ENCODE results near the gene THSD1.
"Not testable (repeated sequence)": the region's sequence is repeated elsewhere in the genome, so short reads cannot be mapped to it uniquely, and the experiment has no call there.

The THSD1 gene

DNA sequence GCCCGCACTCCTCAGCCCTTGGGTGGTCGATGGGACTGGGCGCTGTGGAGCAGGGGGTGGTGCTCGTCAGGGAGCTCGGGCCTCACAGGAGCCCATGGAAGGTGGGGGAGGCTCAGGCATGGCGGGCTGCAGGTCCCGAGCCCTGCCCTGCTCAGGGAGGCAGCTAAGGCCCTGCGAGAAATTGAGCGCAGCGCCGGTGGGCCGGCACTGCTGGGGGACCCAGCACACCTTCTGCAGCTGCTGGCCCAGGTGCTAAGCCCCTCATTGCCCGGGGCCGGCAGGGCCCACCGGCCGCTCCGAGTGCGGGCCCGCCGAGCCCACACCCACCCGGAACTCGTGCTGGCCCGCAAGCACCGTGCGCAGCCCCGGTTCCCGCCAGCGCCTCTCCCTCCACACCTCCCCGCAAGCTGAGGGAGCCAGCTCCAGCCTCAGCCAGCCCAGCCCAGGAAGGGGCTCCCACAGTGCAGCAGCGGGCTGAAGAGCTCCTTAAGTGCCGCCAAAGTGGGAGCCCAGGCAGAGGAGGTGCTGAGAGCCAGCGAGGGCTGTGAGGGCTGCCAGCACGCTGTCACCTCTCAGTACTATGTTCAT lies 2.2 kb upstream of the THSD1 start:
- ATAC-seq, DNase-seq: not testable (repeated sequence)

- DNase-seq, ATAC-seq: not testable (repeated sequence)
Measured at GRCh38 chr13:52407436-52407835, 1.5 kb upstream of the THSD1 start.

GRCh38 chr13:52406629-52407028 lies 657 bp upstream of the THSD1 start:
- ATAC-seq, result no peak
- no peak for DNase-seq

GRCh38 chr13:52405369-52405766 lies 604 bp downstream of the THSD1 start:
- ATAC-seq (no peak), DNase-seq (no peak)

DNA sequence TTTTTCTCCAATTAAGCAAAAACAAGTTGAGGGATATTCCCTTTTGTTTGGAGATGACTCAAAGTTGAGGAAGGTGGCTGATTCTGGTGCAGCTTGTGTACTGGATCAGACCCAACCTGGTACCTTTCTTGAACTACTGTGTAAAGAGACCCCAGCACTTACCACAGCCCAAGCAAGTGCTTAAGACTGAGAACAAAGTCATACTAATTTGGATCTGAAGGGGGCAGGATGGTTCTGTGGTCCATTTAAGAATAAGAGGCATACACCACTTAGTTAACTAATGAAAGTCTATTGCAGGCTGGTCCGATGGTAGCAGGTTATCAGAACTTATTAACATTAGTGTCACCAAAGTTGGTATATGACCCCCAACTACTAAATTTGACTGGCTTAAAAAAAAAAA lies 6.3 kb downstream of the THSD1 start:
- ATAC-seq (no peak), DNase-seq (no peak)

- no peak for DNase-seq
- no peak for ATAC-seq
Measured at GRCh38 chr13:52399046-52399445, 6.9 kb downstream of the THSD1 start.

DNA sequence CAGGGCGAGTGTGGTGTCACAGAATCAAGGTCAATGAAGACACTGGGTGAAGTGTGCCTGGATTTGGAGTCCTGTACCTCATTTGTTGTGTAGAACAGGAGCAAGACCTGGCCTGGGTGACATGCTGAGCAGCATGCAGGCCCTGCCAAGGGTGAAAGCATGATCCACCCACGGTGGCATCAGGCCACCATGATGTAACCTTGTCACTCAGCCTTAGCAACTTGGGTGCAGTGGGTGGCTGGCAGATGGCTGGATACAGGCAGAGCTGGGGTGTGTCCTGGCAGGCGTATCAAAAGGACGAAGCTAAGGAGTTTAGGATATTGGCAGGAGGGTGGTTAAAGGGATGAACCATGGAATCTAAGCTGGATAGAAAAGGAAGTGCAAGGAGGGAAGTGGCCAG lies 10.3 kb downstream of the THSD1 start:
- ATAC-seq, result no peak

GRCh38 chr13:52394586-52394985 lies 11.4 kb downstream of the THSD1 start:
- no peak for ATAC-seq
- DNase-seq, result no peak

More for the DNA sequence above, 10.3 kb downstream of the THSD1 start:
- no peak for DNase-seq

GRCh38 chr13:52393572-52394357 lies 12.2 kb downstream of the THSD1 start:
- ATAC-seq, result no peak
- no peak for DNase-seq

DNA sequence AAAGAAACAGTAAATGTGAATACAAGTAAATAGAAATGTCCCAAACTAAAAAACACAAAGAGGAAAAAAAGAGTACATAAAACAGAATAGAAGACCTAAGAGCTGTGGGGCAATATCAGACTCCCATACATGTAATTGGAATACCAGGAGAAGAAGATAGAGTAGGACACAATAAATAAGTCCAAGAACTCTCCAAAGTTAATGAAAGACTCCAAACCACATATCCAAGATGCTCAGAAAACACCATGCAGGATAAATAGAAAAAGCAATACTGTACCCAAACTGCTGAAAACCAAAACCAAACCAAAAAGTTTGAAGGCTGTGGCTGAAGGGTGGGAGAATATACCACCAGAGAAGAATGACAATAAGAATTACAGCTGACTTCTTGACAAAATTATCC lies 18.3 kb downstream of the THSD1 start:
- ATAC-seq (no peak), DNase-seq (no peak)

GRCh38 chr13:52385870-52386269 lies 20.1 kb downstream of the THSD1 start:
- ATAC-seq (no peak), DNase-seq (no peak)

- no peak for DNase-seq
- ATAC-seq, result no peak
Measured at GRCh38 chr13:52383366-52383765, 22.6 kb downstream of the THSD1 start.

- ATAC-seq (no peak), DNase-seq (no peak)
Measured at GRCh38 chr13:52378312-52378711, 27.7 kb downstream of the THSD1 start.

DNA sequence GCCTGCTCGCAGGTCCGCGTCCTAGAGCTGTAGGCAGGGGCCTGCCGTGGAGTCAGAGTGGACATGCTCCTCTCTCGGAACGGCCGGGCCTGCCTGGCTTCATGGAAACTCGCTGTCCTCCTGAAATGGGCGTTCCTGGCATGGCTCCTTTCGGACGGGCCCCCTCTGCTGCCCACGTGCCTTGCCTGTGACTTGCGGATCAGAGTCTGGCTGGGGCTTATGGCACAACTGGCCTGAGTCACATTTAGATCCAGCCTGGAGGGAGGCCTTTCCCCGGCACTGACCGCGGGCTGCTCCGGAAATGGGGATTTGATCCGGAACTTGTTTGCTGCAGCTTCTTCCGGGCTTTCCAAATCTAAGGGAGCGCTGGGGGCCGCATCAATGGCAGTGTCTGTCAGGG lies 28.1 kb downstream of the THSD1 start:
- no peak for DNase-seq
- ATAC-seq, result no peak

- no peak for ATAC-seq
Measured at GRCh38 chr13:52374873-52375411, 31.0 kb downstream of the THSD1 start.

GRCh38 chr13:52374389-52374788 lies 31.6 kb downstream of the THSD1 start:
- ATAC-seq (no peak), DNase-seq (no peak)

More at GRCh38 chr13:52374873-52375411, 31.0 kb downstream of the THSD1 start:
- DNase-seq, result no peak

GRCh38 chr13:52373277-52373676 lies 32.7 kb downstream of the THSD1 start:
- DNase-seq, ATAC-seq: not testable (repeated sequence)

- ATAC-seq, result no peak
- DNase-seq, result no peak
Measured at GRCh38 chr13:52371736-52372247, 34.2 kb downstream of the THSD1 start.

GRCh38 chr13:52366291-52366690 lies 39.7 kb downstream of the THSD1 start:
- DNase-seq (no peak), ATAC-seq (no peak)

- not testable (repeated sequence) for ATAC-seq, DNase-seq
Measured at GRCh38 chr13:52362169-52362887, 43.6 kb downstream of the THSD1 start.

DNA sequence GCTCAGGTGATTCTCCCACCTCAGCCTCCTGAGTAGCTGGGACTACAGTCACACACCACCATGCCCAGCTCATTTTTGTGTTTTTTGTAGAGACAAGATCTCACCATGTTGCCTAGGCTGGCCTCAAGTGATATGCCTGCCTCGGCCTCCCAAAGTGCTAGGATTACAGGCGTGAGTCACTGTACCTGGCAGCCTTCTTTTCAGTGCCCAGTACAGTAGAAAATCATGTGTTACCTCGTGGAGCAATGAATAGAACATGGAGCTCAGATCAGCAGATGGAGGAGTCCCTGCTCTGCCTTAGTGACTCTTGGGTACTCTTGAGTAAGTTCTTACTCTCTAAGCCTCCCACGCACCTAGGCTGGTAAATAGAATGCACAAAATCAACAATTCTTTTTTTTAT lies 44.7 kb downstream of the THSD1 start:
- ATAC-seq, result no peak
- no peak for DNase-seq

- no peak for DNase-seq
- ATAC-seq, result no peak
Measured at GRCh38 chr13:52359534-52359933, 46.4 kb downstream of the THSD1 start.

DNA sequence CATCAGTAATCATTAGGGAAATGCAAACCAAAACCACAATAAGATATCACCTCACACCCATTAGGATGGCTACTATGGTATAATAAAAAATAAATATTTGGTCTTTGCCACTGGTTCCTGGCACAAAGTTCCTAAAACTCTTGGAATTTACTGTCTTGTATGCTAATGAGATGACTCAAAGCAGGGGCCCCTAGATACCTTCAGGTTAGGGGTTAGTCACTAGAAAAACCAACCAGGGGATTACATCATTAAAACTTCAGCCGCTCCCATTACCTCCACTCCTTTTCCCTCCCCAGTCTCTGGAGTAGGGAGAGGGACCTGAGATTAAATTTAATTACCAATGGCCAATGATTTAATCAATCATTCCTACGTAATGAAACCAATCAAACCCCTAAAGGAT lies 49.6 kb downstream of the THSD1 start:
- ATAC-seq, result no peak
- DNase-seq, result no peak
